Heart left ventricle (tissue), 13 donors: Measurements from ENCODE around the gene NTRK2.

ENCODE experiments used
- POLR2A ChIP-seq, 2 donors: fragments of 450-650 bp; IDR thresholded peaks; one replicate each; pipeline ENCODE4 v1.6.1; 2017; ENCODE audit warnings: antibody characterized with exemption in 2 of 2, mild to moderate bottlenecking in 2 of 2, moderate library complexity in 2 of 2
- TF ChIP-seq, protein P1 (sequence below), 12 donors: fragments of 200-600 bp; sonication (generic) in 4 of 12; IDR thresholded peaks; one replicate each; pipeline versions ENCODE4 v1.5.0 to v1.8.0; 2018 to 2022; ENCODE audit warnings: antibody characterized with exemption in 12 of 12, mild to moderate bottlenecking in 5 of 12
- donor health status: ischemic (EF 13 %, LVEDD 7.1; RV severe dilation, severe dysfunction).
- donor health status: DM: no; HTN: yes; CAD: no.
- donor health status: DM: no; HTN: no; CAD: no.
- donor health status: ischemic (EF 25% LVEDD 6.9; RV normal size, moderate dysfunction).
- donor health status: ischemic (EF 25% LVEDD 5.7; RV mildly dilated, moderate dysfunction).
- donor health status: ischemic (EF 35%, LVEDD 5.7; RV mildly dilated, moderate dysfunction).
- donor health status: nonischemic (EF 11% LVEDD 7.7; RV severe dilation, severe dysfunction).
- donor health status: DM: yes; HTN: yes; CAD: no.
- donor health status: PGD.
- donor health status: ischemic (EF 29% LVEDD 5.4; RV normal size, mild dysfunction).
- donor health status: nonischemic (EF 23%, LVEDD 6.1; RV moderate dilation, normal function).

DNA sequence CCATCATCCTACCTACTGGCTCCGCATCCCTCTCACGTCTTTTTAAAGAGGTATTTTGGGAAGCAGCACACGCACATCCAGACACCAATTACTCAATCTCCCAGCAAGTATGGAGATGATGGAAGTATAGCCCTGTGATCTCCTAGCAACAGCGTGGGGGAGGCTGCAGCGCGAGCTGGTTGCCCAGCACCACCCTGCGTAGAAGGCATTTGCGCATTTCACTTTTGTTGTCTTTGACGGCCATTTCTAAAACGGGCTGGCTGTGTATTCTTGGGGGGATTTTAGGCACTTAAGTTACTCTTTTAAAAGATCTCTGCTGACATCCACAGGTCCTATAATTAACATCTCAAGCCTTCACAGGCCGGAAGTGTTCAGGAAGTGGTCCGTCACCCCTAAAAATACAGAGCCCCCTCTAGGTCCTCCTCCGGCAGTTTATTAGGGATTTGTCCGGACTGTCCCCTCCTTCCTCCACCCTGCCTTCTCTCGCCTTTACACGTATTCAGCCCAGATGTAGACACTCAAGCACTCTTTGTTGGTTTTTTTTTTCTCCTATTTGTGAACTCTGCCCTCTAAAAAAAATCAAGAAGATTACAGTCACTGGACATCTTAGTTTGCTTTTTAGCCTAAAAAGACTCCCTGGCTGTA lies 371.4 kb downstream of the NTRK2 start:
- TF ChIP-seq, protein P1, sequence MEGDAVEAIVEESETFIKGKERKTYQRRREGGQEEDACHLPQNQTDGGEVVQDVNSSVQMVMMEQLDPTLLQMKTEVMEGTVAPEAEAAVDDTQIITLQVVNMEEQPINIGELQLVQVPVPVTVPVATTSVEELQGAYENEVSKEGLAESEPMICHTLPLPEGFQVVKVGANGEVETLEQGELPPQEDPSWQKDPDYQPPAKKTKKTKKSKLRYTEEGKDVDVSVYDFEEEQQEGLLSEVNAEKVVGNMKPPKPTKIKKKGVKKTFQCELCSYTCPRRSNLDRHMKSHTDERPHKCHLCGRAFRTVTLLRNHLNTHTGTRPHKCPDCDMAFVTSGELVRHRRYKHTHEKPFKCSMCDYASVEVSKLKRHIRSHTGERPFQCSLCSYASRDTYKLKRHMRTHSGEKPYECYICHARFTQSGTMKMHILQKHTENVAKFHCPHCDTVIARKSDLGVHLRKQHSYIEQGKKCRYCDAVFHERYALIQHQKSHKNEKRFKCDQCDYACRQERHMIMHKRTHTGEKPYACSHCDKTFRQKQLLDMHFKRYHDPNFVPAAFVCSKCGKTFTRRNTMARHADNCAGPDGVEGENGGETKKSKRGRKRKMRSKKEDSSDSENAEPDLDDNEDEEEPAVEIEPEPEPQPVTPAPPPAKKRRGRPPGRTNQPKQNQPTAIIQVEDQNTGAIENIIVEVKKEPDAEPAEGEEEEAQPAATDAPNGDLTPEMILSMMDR (IDR thresholded peaks at IDR 0.05), result no peak
- TF ChIP-seq POLR2A (IDR thresholded peaks at IDR 0.05), result no peak
